ENCODE measurements around the gene LACTBL1.

DNA sequence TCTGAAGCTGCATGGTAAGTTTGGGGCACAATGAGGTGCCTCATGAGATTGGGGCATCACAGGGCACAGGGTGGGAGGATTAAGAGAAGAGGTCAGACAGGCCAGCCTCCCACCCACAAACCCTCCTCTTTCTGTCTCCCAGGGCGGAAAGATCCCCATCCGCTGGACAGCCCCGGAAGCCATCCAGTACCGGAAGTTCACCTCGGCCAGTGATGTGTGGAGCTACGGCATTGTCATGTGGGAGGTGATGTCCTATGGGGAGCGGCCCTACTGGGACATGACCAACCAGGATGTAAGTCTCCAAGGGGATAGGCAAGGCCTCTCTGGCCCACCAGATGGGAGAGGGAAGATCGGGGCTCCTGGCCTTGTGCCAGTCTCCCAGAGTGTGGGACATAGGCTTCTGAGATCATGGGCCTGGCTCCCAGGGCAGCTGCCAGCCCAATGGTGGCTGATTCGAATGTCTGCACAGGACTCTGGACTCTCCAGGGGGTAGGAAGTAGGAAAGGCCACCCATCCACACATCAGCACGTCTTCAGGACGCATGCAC is 63.7 kb downstream of the LACTBL1 start:
- TF ChIP-seq CTCF (IDR thresholded peaks at IDR 0.05) = no peak
- no peak for TF ChIP-seq POLR2A (IDR thresholded peaks at IDR 0.05)

All from testis (tissue), 2 donors.